Transverse colon (tissue), 3 donors: ENCODE measurements around the gene DMBT1.

Source experiments
- EP300 ChIP-seq: sonication (generic); formaldehyde crosslinking; IDR thresholded peaks from one replicate; pipeline ENCODE4 v1.6.1; 2017; ENCODE audit warnings: antibody characterized with exemption, low read depth
- POLR2A ChIP-seq: fragments of 450-650 bp; IDR thresholded peaks from one replicate; pipeline ENCODE4 v1.6.1; 2016; ENCODE audit warnings: antibody characterized with exemption, mild to moderate bottlenecking, moderate library complexity
- TF ChIP-seq, protein P1 (sequence below), 5 experiments: fragments of 200-600 bp in 3 of 5; fragments of 450-650 bp in 2 of 5; sonication (generic) in 3 of 5; IDR thresholded peaks; 1 replicate in 2 of 5; 2 replicates in 3 of 5; pipeline ENCODE4 v1.5.1; 2016 to 2017; ENCODE audit warnings: antibody characterized with exemption in 5 of 5, inconsistent platforms in 3 of 5, mild to moderate bottlenecking in 2 of 5, moderate library complexity in 1 of 5

DNA sequence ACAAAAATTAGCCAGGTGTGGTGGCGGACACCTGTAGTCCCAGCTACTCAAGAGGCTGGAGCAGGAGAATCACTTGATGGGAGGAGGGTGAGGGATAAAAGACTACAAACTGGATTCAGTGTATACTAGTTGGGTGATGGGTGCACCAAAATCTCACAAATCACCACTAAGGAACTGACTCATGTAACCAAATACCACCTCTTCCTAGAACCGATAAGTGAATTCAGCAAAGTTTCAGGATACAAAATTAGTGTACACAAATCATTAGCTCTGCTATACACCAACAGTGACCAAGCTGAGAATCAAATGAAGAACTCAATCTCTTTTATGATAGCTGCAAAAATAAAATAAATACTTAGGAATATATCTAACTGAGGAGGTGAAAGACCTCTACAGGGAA lies 23.0 kb upstream of the DMBT1 start:
- TF ChIP-seq, protein P1, sequence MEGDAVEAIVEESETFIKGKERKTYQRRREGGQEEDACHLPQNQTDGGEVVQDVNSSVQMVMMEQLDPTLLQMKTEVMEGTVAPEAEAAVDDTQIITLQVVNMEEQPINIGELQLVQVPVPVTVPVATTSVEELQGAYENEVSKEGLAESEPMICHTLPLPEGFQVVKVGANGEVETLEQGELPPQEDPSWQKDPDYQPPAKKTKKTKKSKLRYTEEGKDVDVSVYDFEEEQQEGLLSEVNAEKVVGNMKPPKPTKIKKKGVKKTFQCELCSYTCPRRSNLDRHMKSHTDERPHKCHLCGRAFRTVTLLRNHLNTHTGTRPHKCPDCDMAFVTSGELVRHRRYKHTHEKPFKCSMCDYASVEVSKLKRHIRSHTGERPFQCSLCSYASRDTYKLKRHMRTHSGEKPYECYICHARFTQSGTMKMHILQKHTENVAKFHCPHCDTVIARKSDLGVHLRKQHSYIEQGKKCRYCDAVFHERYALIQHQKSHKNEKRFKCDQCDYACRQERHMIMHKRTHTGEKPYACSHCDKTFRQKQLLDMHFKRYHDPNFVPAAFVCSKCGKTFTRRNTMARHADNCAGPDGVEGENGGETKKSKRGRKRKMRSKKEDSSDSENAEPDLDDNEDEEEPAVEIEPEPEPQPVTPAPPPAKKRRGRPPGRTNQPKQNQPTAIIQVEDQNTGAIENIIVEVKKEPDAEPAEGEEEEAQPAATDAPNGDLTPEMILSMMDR (IDR thresholded peaks at IDR 0.05), result no peak
- TF ChIP-seq POLR2A (no peak), EP300 (no peak)
